Measurements from ENCODE around the gene TMEM218.
"Not testable (repeated sequence)": the region's sequence is repeated elsewhere in the genome, so short reads cannot be mapped to it uniquely, and the experiment has no call there.

Gene TMEM218

GRCh38 chr11:125093502-125093901 lies 17.9 kb downstream of the TMEM218 start:
- peaks cover 7% of the 10 kb centered on the region for H3K36me3 Mint-ChIP-seq (ENCODE audit: insufficient read depth)
- H3K9me3 Mint-ChIP-seq, result no peaks in the 10 kb centered on the region
- no peak overlapping the region for H3K4me3 Mint-ChIP-seq
- no peak overlapping the region for H3K27ac Mint-ChIP-seq (ENCODE audit: low read depth)
- ATAC-seq (replicated peaks; ENCODE audit: extremely low read depth, poor library complexity, severe bottlenecking) (no peak), DNase-seq (ENCODE audit: low spot score in 2 of 2) (no peak)
- H3K27me3 Mint-ChIP-seq, result no peaks in the 10 kb centered on the region
- no peaks in the 10 kb centered on the region for H3K4me1 Mint-ChIP-seq

- Mint-ChIP-seq H3K36me3 (ENCODE audit: insufficient read depth) (peaks cover 7% of the 10 kb centered on the region), H3K27me3 (no peaks in the 10 kb centered on the region), H3K4me1 (no peaks in the 10 kb centered on the region), H3K9me3 (no peaks in the 10 kb centered on the region), H3K27ac (ENCODE audit: low read depth) (no peak overlapping the region), H3K4me3 (no peak overlapping the region)
- no peak for ATAC-seq (replicated peaks; ENCODE audit: extremely low read depth, poor library complexity, severe bottlenecking)
- DNase-seq (ENCODE audit: low spot score in 2 of 2), result no peak
These were observed 18.8 kb downstream of the TMEM218 start for GRCh38 chr11:125092669-125093068.

GRCh38 chr11:125091877-125092664 lies 19.4 kb downstream of the TMEM218 start:
- Mint-ChIP-seq H3K36me3 (ENCODE audit: insufficient read depth) (peaks cover 5% of the 10 kb centered on the region), H3K4me1 (no peaks in the 10 kb centered on the region), H3K27me3 (no peaks in the 10 kb centered on the region), H3K27ac (ENCODE audit: low read depth) (no peak overlapping the region), H3K4me3 (no peak overlapping the region), H3K9me3 (no peaks in the 10 kb centered on the region)
- no peak for DNase-seq (ENCODE audit: low spot score in 2 of 2)
- no peak for ATAC-seq (replicated peaks; ENCODE audit: extremely low read depth, poor library complexity, severe bottlenecking)

- DNase-seq (ENCODE audit: low spot score in 2 of 2) (no peak), ATAC-seq (replicated peaks; ENCODE audit: extremely low read depth, poor library complexity, severe bottlenecking) (no peak)
- Mint-ChIP-seq H3K9me3 (no peaks in the 10 kb centered on the region), H3K36me3 (ENCODE audit: insufficient read depth) (peaks cover 4% of the 10 kb centered on the region), H3K4me1 (no peaks in the 10 kb centered on the region), H3K27me3 (no peaks in the 10 kb centered on the region), H3K4me3 (no peak overlapping the region), H3K27ac (ENCODE audit: low read depth) (no peak overlapping the region)
These were observed 20.1 kb downstream of the TMEM218 start for GRCh38 chr11:125091247-125091876.

- H3K4me1 Mint-ChIP-seq, result no peaks in the 10 kb centered on the region
- no peaks in the 10 kb centered on the region for H3K9me3 Mint-ChIP-seq
- H3K27me3 Mint-ChIP-seq, result no peaks in the 10 kb centered on the region
- ATAC-seq (replicated peaks; ENCODE audit: extremely low read depth, poor library complexity, severe bottlenecking) (no peak), DNase-seq (ENCODE audit: low spot score in 2 of 2) (no peak)
- H3K36me3 Mint-ChIP-seq (ENCODE audit: insufficient read depth), result no peaks in the 10 kb centered on the region
- H3K4me3 Mint-ChIP-seq, result no peak overlapping the region
- no peak overlapping the region for H3K27ac Mint-ChIP-seq (ENCODE audit: low read depth)
These were observed 20.6 kb downstream of the TMEM218 start for GRCh38 chr11:125090816-125091215.

- DNase-seq (ENCODE audit: low spot score in 2 of 2); H3K9me3 Mint-ChIP-seq; H3K4me3 Mint-ChIP-seq; H3K4me1 Mint-ChIP-seq; H3K36me3 Mint-ChIP-seq (ENCODE audit: insufficient read depth); H3K27ac Mint-ChIP-seq (ENCODE audit: low read depth); ATAC-seq (replicated peaks; ENCODE audit: extremely low read depth, poor library complexity, severe bottlenecking); H3K27me3 Mint-ChIP-seq: not testable (repeated sequence)
These were observed 21.3 kb downstream of the TMEM218 start for GRCh38 chr11:125090151-125090550.

- not testable (repeated sequence) for H3K27ac Mint-ChIP-seq (ENCODE audit: low read depth); DNase-seq (ENCODE audit: low spot score in 2 of 2); H3K27me3 Mint-ChIP-seq; H3K4me3 Mint-ChIP-seq; H3K36me3 Mint-ChIP-seq (ENCODE audit: insufficient read depth); H3K4me1 Mint-ChIP-seq; H3K9me3 Mint-ChIP-seq; ATAC-seq (replicated peaks; ENCODE audit: extremely low read depth, poor library complexity, severe bottlenecking)
These were observed 21.9 kb downstream of the TMEM218 start for GRCh38 chr11:125089481-125089880.

- no peak overlapping the region for H3K27ac Mint-ChIP-seq (ENCODE audit: low read depth)
- DNase-seq (ENCODE audit: low spot score in 2 of 2) (no peak), ATAC-seq (replicated peaks; ENCODE audit: extremely low read depth, poor library complexity, severe bottlenecking) (no peak)
- no peaks in the 10 kb centered on the region for H3K9me3 Mint-ChIP-seq
- H3K4me1 Mint-ChIP-seq, result no peaks in the 10 kb centered on the region
- H3K36me3 Mint-ChIP-seq (ENCODE audit: insufficient read depth), result no peaks in the 10 kb centered on the region
- no peak overlapping the region for H3K4me3 Mint-ChIP-seq
- peaks cover 10% of the 10 kb centered on the region for H3K27me3 Mint-ChIP-seq
These were observed 22.6 kb downstream of the TMEM218 start for GRCh38 chr11:125088576-125089455.

- no peaks in the 10 kb centered on the region for H3K36me3 Mint-ChIP-seq (ENCODE audit: insufficient read depth)
- peaks cover 10% of the 10 kb centered on the region for H3K27me3 Mint-ChIP-seq
- ATAC-seq (replicated peaks; ENCODE audit: extremely low read depth, poor library complexity, severe bottlenecking) (no peak), DNase-seq (ENCODE audit: low spot score in 2 of 2) (no peak)
- H3K4me3 Mint-ChIP-seq, result no peak overlapping the region
- no peak overlapping the region for H3K27ac Mint-ChIP-seq (ENCODE audit: low read depth)
- no peaks in the 10 kb centered on the region for H3K9me3 Mint-ChIP-seq
- no peaks in the 10 kb centered on the region for H3K4me1 Mint-ChIP-seq
These were observed 23.3 kb downstream of the TMEM218 start for GRCh38 chr11:125088123-125088522.

GRCh38 chr11:125086633-125087296 lies 24.7 kb downstream of the TMEM218 start:
- H3K36me3 Mint-ChIP-seq (ENCODE audit: insufficient read depth), result no peaks in the 10 kb centered on the region
- ATAC-seq (replicated peaks; ENCODE audit: extremely low read depth, poor library complexity, severe bottlenecking) (no peak), DNase-seq (ENCODE audit: low spot score in 2 of 2) (no peak)
- H3K27ac Mint-ChIP-seq (ENCODE audit: low read depth), result no peak overlapping the region
- H3K27me3 Mint-ChIP-seq, result peaks cover 10% of the 10 kb centered on the region
- no peaks in the 10 kb centered on the region for H3K4me1 Mint-ChIP-seq
- no peak overlapping the region for H3K4me3 Mint-ChIP-seq
- H3K9me3 Mint-ChIP-seq, result no peaks in the 10 kb centered on the region

- H3K4me3 Mint-ChIP-seq, result no peak overlapping the region
- H3K27me3 Mint-ChIP-seq, result peaks cover 14% of the 10 kb centered on the region
- ATAC-seq (replicated peaks; ENCODE audit: extremely low read depth, poor library complexity, severe bottlenecking), result no peak
- H3K36me3 Mint-ChIP-seq (ENCODE audit: insufficient read depth), result no peaks in the 10 kb centered on the region
- no peaks in the 10 kb centered on the region for H3K9me3 Mint-ChIP-seq
- DNase-seq (ENCODE audit: low spot score in 2 of 2), result no peak
- H3K4me1 Mint-ChIP-seq, result no peaks in the 10 kb centered on the region
- H3K27ac Mint-ChIP-seq (ENCODE audit: low read depth), result peak overlapping the region; percentile 27
These were observed 25.9 kb downstream of the TMEM218 start for GRCh38 chr11:125085301-125086081.

Data from central memory CD8-positive, alpha-beta T cell (primary cell).